Measurements from ENCODE around the gene PSMD12. TPM values are rescaled to one million over a fixed set of nuclear protein-coding genes. Genes with fewer than 3 reads are reported as not detected.
"Not testable (repeated sequence)": the region's sequence is repeated elsewhere in the genome, so short reads cannot be mapped to it uniquely, and the experiment has no call there.

PSMD12 gene
- 10 to 100 TPM; 34.6 to 44.5 (median 39.0) TPM for polyA plus RNA-seq (ENCODE audit: insufficient read depth in 1 of 5, insufficient read length in 5 of 5, low replicate concordance in 1 of 5)
- long read RNA-seq, donor 1, full-length matches to known transcripts: 14 of 29 reads
- long read RNA-seq, donor 1, partial matches to known transcripts: 15 of 29 reads
- long read RNA-seq, donor 1, other reads (novel, unspliced or antisense): 0 of 29 reads
- long read RNA-seq, donor 2, full-length matches to known transcripts: 6 of 6 reads
- long read RNA-seq, donor 2, partial matches to known transcripts: 0 of 6 reads
- long read RNA-seq, donor 2, other reads (novel, unspliced or antisense): 0 of 6 reads
- long read RNA-seq, donor 3, full-length matches to known transcripts: 15 of 20 reads
- long read RNA-seq, donor 3, partial matches to known transcripts: 5 of 20 reads
- long read RNA-seq, donor 3, other reads (novel, unspliced or antisense): 0 of 20 reads
- long read RNA-seq, donor 4, full-length matches to known transcripts: 6 of 6 reads
- long read RNA-seq, donor 4, partial matches to known transcripts: 0 of 6 reads
- long read RNA-seq, donor 4, other reads (novel, unspliced or antisense): 0 of 6 reads
- long read RNA-seq, donor 5, full-length matches to known transcripts: 20 of 20 reads
- long read RNA-seq, donor 5, partial matches to known transcripts: 0 of 20 reads
- long read RNA-seq, donor 5, other reads (novel, unspliced or antisense): 0 of 20 reads
- long read RNA-seq, donor 6, full-length matches to known transcripts: 13 of 21 reads
- long read RNA-seq, donor 6, partial matches to known transcripts: 8 of 21 reads
- long read RNA-seq, donor 6, other reads (novel, unspliced or antisense): 0 of 21 reads
- long read RNA-seq, donor 7, full-length matches to known transcripts: 14 of 14 reads
- long read RNA-seq, donor 7, partial matches to known transcripts: 0 of 14 reads
- long read RNA-seq, donor 7, other reads (novel, unspliced or antisense): 0 of 14 reads
- long read RNA-seq, donor 8, full-length matches to known transcripts: 3 of 9 reads
- long read RNA-seq, donor 8, partial matches to known transcripts: 6 of 9 reads
- long read RNA-seq, donor 8, other reads (novel, unspliced or antisense): 0 of 9 reads

GRCh38 chr17:67366193-67367157 is at the start of gene PSMD12:
Gene PSMD12, minus strand, starts transcription at chr17:67366577. Its CDS starts 58 bp downstream, at chr17:67366519.
- peak; percentile 91 to 92 for DNase-seq

- DNase-seq: no peak
Observed at GRCh38 chr17:67415291-67415690, 48.9 kb upstream of the PSMD12 start.

GRCh38 chr17:67414559-67414958 is 48.2 kb upstream of the PSMD12 start:
- no peak for DNase-seq

GRCh38 chr17:67414130-67414529 is 47.8 kb upstream of the PSMD12 start:
- no peak for DNase-seq

GRCh38 chr17:67413388-67413787 is 47.0 kb upstream of the PSMD12 start:
- no peak for DNase-seq

- DNase-seq: no peak
Observed at GRCh38 chr17:67412941-67413340, 46.6 kb upstream of the PSMD12 start.

GRCh38 chr17:67412032-67412431 is 45.7 kb upstream of the PSMD12 start:
- no peak for DNase-seq

GRCh38 chr17:67411397-67411796 is 45.0 kb upstream of the PSMD12 start:
- DNase-seq: no peak

- DNase-seq: not testable (repeated sequence)
Observed at GRCh38 chr17:67408455-67408830, 42.1 kb upstream of the PSMD12 start.

- DNase-seq: no peak
Observed at GRCh38 chr17:67403483-67403882, 37.1 kb upstream of the PSMD12 start.

- no peak for DNase-seq
Observed at GRCh38 chr17:67403065-67403464, 36.7 kb upstream of the PSMD12 start.

GRCh38 chr17:67401598-67402504 is 35.5 kb upstream of the PSMD12 start:
- DNase-seq: no peak

GRCh38 chr17:67401106-67401505 is 34.7 kb upstream of the PSMD12 start:
- DNase-seq: no peak

- DNase-seq: no peak
Observed at GRCh38 chr17:67400193-67400592, 33.8 kb upstream of the PSMD12 start.

GRCh38 chr17:67399676-67400075 is 33.3 kb upstream of the PSMD12 start:
- DNase-seq: no peak

GRCh38 chr17:67393809-67394397 is 27.5 kb upstream of the PSMD12 start:
- DNase-seq: no peak

- no peak for DNase-seq
Observed at GRCh38 chr17:67392111-67392510, 25.7 kb upstream of the PSMD12 start.

- DNase-seq: peak in 1 of 2 donors; percentile 44
Observed at GRCh38 chr17:67390646-67391361, 24.4 kb upstream of the PSMD12 start.

All from right lung (tissue), 10 donors.